ENCODE results near the gene NEURL1B.

DNA sequence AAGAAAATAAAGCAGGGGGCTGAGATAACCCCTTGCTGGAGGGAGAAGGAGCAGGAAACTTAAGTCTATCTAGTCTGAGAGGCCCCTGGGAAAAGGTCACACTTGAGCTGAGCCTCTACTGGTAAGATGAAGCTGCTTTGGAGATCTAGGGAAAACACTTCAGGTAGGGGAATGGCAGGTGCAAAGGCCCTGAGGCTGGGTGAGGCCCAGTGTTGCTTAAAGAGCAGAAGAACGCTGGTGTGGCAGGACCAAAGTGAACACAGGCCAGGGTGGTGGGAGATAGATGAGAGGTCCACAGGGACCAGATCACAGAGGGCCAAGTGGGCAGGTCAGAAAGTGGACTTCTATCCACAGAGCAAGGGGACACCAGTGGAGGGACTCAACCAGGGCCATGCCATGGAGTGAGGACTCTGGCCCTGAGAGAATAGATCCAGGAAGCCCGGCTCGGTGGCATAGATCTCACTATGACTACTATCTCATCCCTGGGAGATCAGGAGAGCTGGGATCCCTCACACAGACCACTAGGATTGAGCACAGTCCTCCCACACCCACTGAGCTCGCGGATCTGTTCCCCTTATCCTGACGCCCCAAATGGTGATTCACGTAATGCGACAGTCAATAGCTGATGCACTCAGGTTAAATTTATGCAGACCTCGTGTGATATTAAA lies 17.6 kb upstream of the NEURL1B start:
- TF ChIP-seq, protein P1, sequence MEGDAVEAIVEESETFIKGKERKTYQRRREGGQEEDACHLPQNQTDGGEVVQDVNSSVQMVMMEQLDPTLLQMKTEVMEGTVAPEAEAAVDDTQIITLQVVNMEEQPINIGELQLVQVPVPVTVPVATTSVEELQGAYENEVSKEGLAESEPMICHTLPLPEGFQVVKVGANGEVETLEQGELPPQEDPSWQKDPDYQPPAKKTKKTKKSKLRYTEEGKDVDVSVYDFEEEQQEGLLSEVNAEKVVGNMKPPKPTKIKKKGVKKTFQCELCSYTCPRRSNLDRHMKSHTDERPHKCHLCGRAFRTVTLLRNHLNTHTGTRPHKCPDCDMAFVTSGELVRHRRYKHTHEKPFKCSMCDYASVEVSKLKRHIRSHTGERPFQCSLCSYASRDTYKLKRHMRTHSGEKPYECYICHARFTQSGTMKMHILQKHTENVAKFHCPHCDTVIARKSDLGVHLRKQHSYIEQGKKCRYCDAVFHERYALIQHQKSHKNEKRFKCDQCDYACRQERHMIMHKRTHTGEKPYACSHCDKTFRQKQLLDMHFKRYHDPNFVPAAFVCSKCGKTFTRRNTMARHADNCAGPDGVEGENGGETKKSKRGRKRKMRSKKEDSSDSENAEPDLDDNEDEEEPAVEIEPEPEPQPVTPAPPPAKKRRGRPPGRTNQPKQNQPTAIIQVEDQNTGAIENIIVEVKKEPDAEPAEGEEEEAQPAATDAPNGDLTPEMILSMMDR (IDR thresholded peaks at IDR 0.05), result no peak
- no peak for TF ChIP-seq POLR2A (IDR thresholded peaks at IDR 0.05)
